NT2/D1 (cell line): ENCODE results near the gene TBL1XR1.

Source experiments
- YY1 ChIP-seq: IDR thresholded peaks from 2 replicates; pipeline ENCODE4 v1.6.1; 2011; ENCODE audit not compliant: insufficient read length, insufficient read depth
- ZNF274 ChIP-seq: IDR thresholded peaks from 2 replicates; pipeline ENCODE4 v1.6.1; 2011; ENCODE audit warnings: mild to moderate bottlenecking, low read depth, low read length

DNA sequence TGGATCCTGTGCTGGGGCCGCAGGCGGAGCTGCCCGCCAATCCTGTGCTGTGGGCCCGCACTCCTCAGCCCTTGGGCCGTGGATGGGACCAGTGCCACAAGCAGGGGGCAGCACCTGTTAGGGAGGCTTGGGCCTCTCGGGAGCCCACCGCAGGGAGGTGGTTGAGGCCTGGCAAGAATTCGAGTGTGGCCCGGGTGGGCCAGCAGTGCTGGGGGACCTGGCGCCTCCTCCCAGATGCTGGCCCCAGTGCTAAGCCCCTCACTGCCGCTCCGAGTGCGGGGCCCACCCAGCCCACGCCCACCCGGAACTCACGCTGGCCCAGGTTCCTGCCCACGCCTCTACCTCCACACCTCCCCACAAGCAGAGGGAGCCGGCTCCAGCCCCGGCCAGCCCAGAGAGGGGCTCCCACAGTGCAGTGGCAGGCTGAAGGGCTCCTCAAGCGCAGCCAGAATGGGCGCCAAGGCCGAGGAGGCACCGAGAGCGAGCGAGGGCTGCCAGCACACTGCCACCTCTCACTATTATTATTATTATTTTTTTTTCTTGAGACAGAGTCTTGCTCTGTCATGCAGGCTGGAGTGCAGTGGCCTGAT is 31.4 kb upstream of the TBL1XR1 start:
- TF ChIP-seq ZNF274 (no peak), YY1 (no peak)
